ENCODE measurements around the gene NHLRC1.

The NHLRC1 gene

GRCh38 chr6:18138906-18139305 is 16.4 kb upstream of the NHLRC1 start:
- no peak for DNase-seq

DNA sequence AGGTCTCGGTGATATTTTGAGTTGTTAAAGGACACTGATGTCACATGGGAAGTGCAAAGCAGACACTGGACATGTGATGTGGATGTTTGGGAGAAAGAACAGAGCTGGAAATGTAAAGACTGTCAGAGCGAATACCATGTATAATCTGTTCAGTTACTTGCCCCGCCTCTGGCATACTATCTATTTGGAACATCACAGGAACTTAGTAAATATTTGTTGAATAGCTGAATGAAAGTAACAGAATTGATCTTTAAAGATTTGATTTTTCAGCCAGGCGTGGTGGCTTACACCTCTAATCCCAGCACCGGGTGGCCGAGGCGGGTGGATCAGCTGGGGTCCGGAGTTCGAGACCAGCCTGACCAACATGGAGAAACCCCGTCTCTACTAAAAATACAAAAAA is 13.8 kb upstream of the NHLRC1 start:
- DNase-seq = no peak

GRCh38 chr6:18135171-18135570 is 12.7 kb upstream of the NHLRC1 start:
- no peak for DNase-seq

GRCh38 chr6:18132346-18132745 is 9.9 kb upstream of the NHLRC1 start:
- no peak for DNase-seq

- DNase-seq = no peak
Observed at GRCh38 chr6:18126121-18126520, 3.6 kb upstream of the NHLRC1 start.

- no peak for DNase-seq
Observed at GRCh38 chr6:18121580-18122127, 823 bp downstream of the NHLRC1 start.

GRCh38 chr6:18119236-18119635 is 3.2 kb downstream of the NHLRC1 start:
- no peak for DNase-seq

- no peak for DNase-seq
Observed at GRCh38 chr6:18118330-18118729, 4.1 kb downstream of the NHLRC1 start.

DNA sequence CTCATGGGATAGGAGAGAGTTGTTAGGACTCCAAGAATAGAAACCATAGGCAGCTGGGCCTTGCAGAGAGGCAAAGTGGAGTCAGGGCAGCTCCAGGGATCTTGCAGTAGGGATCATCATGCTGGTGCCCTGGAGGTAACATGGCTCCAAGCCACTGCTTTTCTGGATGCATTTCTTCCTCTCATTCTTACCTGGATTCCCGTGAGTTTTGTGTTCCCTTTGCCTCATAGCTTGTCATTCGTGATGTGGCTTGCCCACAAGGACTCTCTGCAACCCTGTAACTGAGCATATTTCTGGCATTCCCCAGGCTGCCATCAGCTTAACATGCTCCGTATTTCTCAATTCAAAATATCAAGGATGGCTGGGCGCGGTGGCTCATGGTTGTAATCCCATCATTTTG is 5.3 kb downstream of the NHLRC1 start:
- no peak for DNase-seq

DNA sequence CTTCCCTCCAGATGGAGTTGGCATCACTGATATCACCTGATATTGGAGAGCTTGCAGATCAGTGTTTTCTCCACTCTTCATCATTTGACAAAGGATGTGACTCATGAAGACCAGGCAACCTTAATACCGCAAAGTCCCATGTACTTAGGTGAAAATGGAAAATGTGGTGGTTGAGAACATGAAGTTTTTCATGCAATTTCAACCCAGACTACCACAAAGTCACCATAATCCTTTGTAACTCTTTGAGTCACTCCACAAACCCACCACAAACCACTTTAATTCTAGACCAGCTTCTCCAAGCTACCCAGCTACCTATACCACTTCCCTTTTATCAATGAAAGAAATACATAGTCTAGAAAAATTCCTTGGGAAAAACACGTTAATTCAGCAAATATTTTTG is 7.1 kb downstream of the NHLRC1 start:
- DNase-seq = no peak

DNA sequence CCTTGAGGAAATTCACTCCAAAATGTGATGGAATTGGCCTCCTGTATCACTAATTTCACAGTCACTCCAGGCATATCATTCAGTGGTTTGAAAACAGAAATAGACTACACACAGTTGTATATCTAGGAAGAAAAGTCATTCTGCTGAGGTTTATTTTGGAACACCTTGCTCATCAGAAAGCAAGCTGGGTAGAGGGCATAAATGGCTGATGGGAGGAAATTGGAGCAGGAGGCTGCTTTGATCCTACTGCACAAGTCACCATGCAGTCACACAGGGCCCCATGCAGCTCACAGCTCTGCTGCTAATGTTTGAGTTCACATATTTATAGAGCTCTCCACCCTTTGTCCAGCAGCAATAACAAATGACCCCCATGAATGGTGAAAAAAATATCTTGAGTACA is 12.3 kb downstream of the NHLRC1 start:
- DNase-seq = no peak

DNA sequence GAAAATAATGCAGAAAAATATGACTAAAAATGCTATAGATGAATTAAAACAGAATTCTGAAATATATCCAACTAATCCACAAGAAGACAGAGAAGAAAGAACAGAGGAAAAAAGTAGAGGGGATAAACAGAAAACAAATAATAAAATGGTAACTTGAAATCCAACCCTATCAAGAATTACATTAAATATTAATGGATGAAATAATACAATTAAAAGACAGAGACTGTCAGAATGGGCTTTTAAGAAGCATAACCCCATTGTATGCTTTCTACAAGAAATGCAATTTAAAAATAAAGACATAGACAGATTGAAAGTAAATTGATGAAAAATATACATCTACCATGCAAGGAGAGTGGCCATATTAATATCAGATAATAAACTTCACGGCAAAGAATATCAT is 15.4 kb downstream of the NHLRC1 start:
- DNase-seq = no peak

GRCh38 chr6:18102783-18103509 is 19.5 kb downstream of the NHLRC1 start:
- DNase-seq = no peak

- no peak for DNase-seq
Observed at GRCh38 chr6:18101873-18102272, 20.6 kb downstream of the NHLRC1 start.

DNA sequence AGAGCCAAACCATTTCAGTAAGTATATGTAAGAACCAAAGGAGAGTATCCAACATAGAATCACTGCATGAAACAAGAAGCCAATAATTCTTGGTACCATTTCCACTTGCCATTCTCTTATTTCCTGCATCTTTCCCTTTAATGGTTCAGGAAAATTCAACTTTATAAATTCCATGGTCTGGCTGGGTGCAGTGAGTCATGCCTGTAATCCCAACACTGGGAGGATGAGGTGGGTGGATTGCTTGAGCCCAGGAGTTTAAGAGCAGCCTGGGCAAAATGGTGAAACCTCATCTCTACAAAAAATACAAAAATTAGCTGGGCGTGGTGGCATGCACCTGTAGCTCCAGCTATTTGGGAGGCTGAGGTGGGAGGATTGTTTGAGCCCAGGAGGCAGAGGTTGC is 21.2 kb downstream of the NHLRC1 start:
- DNase-seq = no peak

DNA sequence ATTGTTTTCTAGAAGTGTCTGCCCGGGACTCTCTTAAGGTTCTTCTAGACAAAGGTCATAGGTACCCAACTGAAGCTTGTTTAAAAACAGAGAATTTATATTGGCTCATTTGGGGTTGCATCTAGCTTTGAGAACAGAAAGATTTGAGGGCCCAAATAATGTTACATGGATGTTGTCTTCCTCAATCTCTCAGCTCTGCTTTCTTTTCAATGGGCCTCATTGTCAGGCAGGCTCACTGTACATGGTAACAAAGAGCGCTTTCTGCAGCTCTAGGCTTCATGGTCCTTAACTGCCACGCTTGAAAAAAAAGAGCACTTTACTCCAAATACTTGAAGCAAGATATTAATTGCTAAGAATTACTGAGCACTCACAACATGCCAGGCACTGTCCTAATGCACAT is 22.2 kb downstream of the NHLRC1 start:
- no peak for DNase-seq

- DNase-seq = no peak
Observed at GRCh38 chr6:18099511-18099910, 23.0 kb downstream of the NHLRC1 start.

- no peak for DNase-seq
Observed at GRCh38 chr6:18096423-18096822, 26.1 kb downstream of the NHLRC1 start.

- DNase-seq = no peak
Observed at GRCh38 chr6:18091382-18091781, 31.1 kb downstream of the NHLRC1 start.

DNA sequence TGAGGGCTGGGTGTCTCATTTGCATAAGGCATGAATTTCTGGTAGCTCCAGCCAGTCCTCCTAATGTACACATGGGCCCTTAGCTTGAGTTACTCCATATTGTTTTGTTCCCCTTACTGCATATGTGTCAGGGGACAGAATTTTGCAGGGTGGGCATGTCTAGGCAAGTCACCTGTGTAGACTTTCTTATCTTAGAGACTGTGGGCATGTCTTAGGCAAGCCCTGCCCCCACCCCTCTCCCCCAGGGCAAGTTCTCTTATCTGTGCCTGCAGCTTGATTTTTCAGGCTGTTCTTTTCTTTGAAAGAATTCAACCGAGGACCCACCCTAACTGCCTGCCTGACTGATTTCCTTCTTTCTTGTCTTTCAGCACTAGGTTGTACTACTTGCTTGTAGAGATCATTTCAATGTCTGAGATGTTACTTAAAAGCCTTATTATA is 32.1 kb downstream of the NHLRC1 start:
- DNase-seq = no peak

DNA sequence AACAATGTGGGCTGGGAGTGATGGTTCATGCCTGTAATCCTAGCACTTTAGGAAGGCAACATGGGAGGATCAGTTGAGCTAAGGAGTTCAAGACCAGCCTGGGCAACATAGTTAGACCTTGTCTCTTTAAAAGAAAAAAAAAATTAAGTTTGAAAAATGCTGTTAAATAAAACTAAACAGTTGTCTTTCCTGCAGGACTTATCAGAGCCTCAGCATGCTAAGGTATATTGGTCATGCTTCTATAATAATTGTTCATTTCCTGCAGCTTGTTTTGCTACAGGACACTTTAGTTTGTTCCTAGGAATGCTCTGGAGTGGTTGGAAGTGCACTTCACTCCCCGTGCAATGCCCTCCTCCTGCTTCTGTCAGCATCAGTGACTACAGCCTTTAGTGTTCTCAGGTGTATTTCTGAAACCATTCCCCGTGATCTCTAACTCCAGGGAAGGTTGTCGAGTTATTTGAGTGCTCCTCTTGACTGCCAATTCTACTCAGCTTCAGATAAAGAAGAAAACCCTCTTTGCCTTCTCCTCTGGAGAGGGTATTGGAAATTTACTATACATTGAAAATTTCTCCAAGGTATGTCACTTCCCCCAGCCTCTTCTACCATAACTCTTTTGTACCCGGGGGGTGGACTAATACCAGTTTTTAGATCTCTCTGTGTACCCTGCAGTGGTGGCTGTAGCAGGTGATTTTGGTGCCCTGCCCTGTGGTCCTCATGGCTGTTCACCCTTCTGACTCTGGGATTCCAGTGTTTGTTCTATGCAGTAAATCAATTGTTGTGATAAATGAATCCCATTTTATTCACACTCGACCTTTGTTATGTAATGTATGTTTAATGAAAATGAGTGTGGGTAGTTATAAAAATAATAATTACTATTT is 33.8 kb downstream of the NHLRC1 start:
- DNase-seq = no peak

DNA sequence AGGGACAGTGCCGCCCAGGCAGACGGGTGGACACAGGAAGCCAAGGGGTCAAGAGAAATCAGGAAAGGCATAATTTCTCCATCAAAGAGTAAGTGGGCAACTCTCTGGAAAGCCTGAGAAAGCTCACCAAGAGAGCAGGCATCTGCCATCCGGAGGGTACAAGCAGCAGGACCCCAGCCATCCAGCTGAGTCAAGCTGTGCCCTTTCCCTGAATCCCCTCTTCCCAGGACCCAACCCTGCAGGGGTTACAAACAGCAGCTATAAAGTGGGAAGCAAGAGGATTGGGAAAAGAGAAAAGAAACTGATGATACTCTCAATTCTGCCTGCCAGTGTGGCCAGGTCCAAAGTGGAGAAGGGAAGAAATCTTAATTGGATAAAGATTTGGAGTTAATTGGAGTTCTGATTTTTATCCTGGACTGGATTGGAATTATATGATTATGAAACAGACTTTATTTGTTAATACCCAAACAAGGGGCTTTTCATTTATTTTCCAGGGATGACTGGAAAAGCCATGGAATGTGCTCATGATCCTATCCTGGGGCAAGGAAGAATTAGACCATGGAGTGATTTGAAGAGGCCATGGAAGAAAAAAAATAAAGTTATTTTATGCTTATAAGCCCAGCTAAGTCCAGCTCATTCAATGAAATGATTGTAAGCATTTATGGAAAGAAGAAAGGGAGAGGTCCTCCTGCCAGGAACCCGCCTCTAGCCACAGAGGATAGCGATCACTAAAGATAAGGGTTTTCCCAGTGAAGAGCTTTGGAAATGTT is 34.9 kb downstream of the NHLRC1 start:
- DNase-seq = no peak

- no peak for DNase-seq
Observed at GRCh38 chr6:18081025-18081668, 41.3 kb downstream of the NHLRC1 start.

Measured in activated CD4-positive, alpha-beta T cell treated with anti-CD3 and anti-CD28 coated beads for 1 hour (primary cell).